GM12878 (cell line): Measurements from ENCODE around the gene HIRIP3. TPM values are rescaled to one million over a fixed set of nuclear protein-coding genes. Genes with fewer than 3 reads are reported as not detected.

Experiments
- ATAC-seq: fragments of 200-7000 bp; cut with Tn5 transposase; 3 replicates; pipeline ENCODE4 v1.9.1; 2020; ENCODE audit warnings: mild to moderate bottlenecking, moderate library complexity
- BruUV-seq: library from RNA; stranded (reverse); fragments of 400-500 nt; replicated peaks from 2 replicates; lab custom pipeline; 2021; lab: Mats Ljungman, UMichigan
- CTCF ChIA-PET: fragments of 300-600 bp; sonication (Branson Sonifier 250); formaldehyde crosslinking; extraction: SDS; loops from one replicate; lab custom pipeline; 2021; ENCODE audit warnings: inconsistent platforms; lab: Yijun Ruan, JAX
- POLR2A ChIA-PET: fragments of 350-600 bp; formaldehyde crosslinking; extraction: SDS; loops from one replicate; lab custom pipeline; 2021; ENCODE audit warnings: inconsistent platforms; lab: Charles Lee
- RAD21 ChIA-PET: fragments of 300-600 bp; sonication (Branson Sonifier 250); formaldehyde crosslinking; loops from one replicate; lab custom pipeline; 2023; ENCODE audit warnings: antibody characterized with exemption; ENCODE audit not compliant: unreplicated experiment; lab: Charles Lee
- SMC1A ChIA-PET: fragments of 300-600 bp; sonication (Branson Sonifier 250); formaldehyde crosslinking; loops from one replicate; lab custom pipeline; 2023; ENCODE audit not compliant: unreplicated experiment, uncharacterized antibody; lab: Charles Lee
- DNase-seq: peaks from one replicate; pipeline ENCODE4 v3.0.0-alpha.2; 2011; ENCODE audit warnings: low read depth, low spot score
- FAIRE-seq: peaks from 3 replicates; lab custom pipeline; 2011; peaks lifted over from hg19 to GRCh38; lab: Jason Lieb, UNC
- H2AFZ ChIP-seq: 2 replicates; pipeline ENCODE4 v1.6.0; 2011; ENCODE audit warnings: low read depth, low read length, control low read depth; ENCODE audit not compliant: control insufficient read depth
- H3K27ac ChIP-seq: 2 replicates; pipeline ENCODE4 v1.5.1; 2011; ENCODE audit warnings: control low read depth; ENCODE audit not compliant: control insufficient read depth, insufficient read depth
- H3K27me3 ChIP-seq, 2 experiments: replicated peaks in 1 of 2; 2 replicates each; pipeline versions ENCODE4 v1.6.0 to v1.6.1; 2011; ENCODE audit warnings: low read length in 1 of 2; ENCODE audit not compliant: control insufficient read depth in 2 of 2, insufficient read depth in 2 of 2
- H3K36me3 ChIP-seq, 2 experiments: 2 replicates each; pipeline ENCODE4 v1.5.1; 2011; ENCODE audit warnings: low read length in 1 of 2; ENCODE audit not compliant: control insufficient read depth in 2 of 2, insufficient read depth in 2 of 2
- H3K4me1 ChIP-seq: 2 replicates; pipeline ENCODE4 v1.6.1; 2011; ENCODE audit warnings: mild to moderate bottlenecking, low read length, moderate library complexity, mixed read lengths; ENCODE audit not compliant: control insufficient read depth, insufficient read depth
- H3K4me2 ChIP-seq: 2 replicates; pipeline ENCODE4 v1.6.0; 2011; ENCODE audit warnings: control low read depth; ENCODE audit not compliant: control insufficient read depth, insufficient read depth
- H3K4me3 ChIP-seq: fragments of 200-600 bp; sonication (generic); 2 replicates; pipeline ENCODE4 v1.5.1; 2016
- H3K79me2 ChIP-seq: 2 replicates; pipeline ENCODE4 v1.6.0; 2011; ENCODE audit warnings: low read length; ENCODE audit not compliant: control insufficient read depth, insufficient read depth
- H3K9ac ChIP-seq: 2 replicates; pipeline ENCODE4 v1.8.0; 2011; ENCODE audit warnings: low read length, control low read depth, mixed read lengths; ENCODE audit not compliant: control insufficient read depth, insufficient read depth
- H3K9me3 ChIP-seq: replicated peaks from 3 replicates; pipeline ENCODE4 v1.5.1; 2011; ENCODE audit warnings: mild to moderate bottlenecking, low read length; ENCODE audit not compliant: control insufficient read depth, insufficient read depth
- H4K20me1 ChIP-seq: 2 replicates; pipeline ENCODE4 v1.6.0; 2011; ENCODE audit not compliant: control insufficient read depth, insufficient read depth
- ATF7 ChIP-seq: fragments of 450-650 bp; IDR thresholded peaks from 2 replicates; pipeline ENCODE4 v1.6.1; 2016; ENCODE audit warnings: low read depth, mild to moderate bottlenecking
- E2F8 ChIP-seq: fragments of 450-650 bp; IDR thresholded peaks from 2 replicates; pipeline ENCODE4 v1.6.1; 2018; ENCODE audit warnings: mild to moderate bottlenecking, low read depth, moderate library complexity; ENCODE audit not compliant: partially characterized antibody
- HCFC1 ChIP-seq: fragments of 150-350 bp; IDR thresholded peaks from 2 replicates; pipeline ENCODE4 v1.6.1; 2014; ENCODE audit warnings: low read length
- HSF1 ChIP-seq: fragments of 150-350 bp; IDR thresholded peaks from 2 replicates; pipeline ENCODE4 v1.6.1; 2014; ENCODE audit warnings: mild to moderate bottlenecking, low read depth, low read length
- MEF2A ChIP-seq: IDR thresholded peaks from 2 replicates; pipeline ENCODE4 v1.6.1; 2011; ENCODE audit warnings: low read depth, mild to moderate bottlenecking, low read length, moderate library complexity; ENCODE audit not compliant: insufficient read depth
- MEF2B ChIP-seq: fragments of 450-650 bp; IDR thresholded peaks from 2 replicates; pipeline ENCODE4 v1.6.1; 2018; ENCODE audit warnings: mild to moderate bottlenecking, moderate library complexity; ENCODE audit not compliant: partially characterized antibody, poor library complexity, severe bottlenecking
- MTA3 ChIP-seq: IDR thresholded peaks from 2 replicates; pipeline ENCODE4 v1.6.1; 2012; ENCODE audit warnings: low read length, inconsistent platforms, borderline replicate concordance
- MYC ChIP-seq: IDR thresholded peaks from 2 replicates; pipeline ENCODE4 v1.6.1; 2011; ENCODE audit warnings: mild to moderate bottlenecking, low read length, moderate library complexity, inconsistent platforms; ENCODE audit not compliant: insufficient read depth, insufficient replicate concordance, insufficient read length, severe bottlenecking
- PKNOX1 ChIP-seq: fragments of 450-650 bp; IDR thresholded peaks from 2 replicates; pipeline ENCODE4 v1.6.1; 2016; ENCODE audit warnings: mild to moderate bottlenecking
- POLR2AphosphoS2 ChIP-seq: IDR thresholded peaks from 2 replicates; pipeline ENCODE4 v1.6.1; 2011; ENCODE audit warnings: low read depth, mild to moderate bottlenecking, low read length, improper control_type of control experiment, moderate library complexity
- POU2F2 ChIP-seq: IDR thresholded peaks from 3 replicates; pipeline ENCODE4 v1.6.1; 2011; ENCODE audit warnings: low read depth, mild to moderate bottlenecking, low read length, borderline replicate concordance
- SMAD5 ChIP-seq: IDR thresholded peaks from 2 replicates; pipeline ENCODE4 v1.6.1; 2016; ENCODE audit warnings: antibody characterized with exemption, low read depth
- SUZ12 ChIP-seq: fragments of 200-600 bp; sonication (generic); IDR thresholded peaks from one replicate; pipeline ENCODE4 v1.6.1; 2018; ENCODE audit warnings: antibody characterized with exemption, mild to moderate bottlenecking; ENCODE audit not compliant: unreplicated experiment
- TCF7 ChIP-seq: IDR thresholded peaks from 2 replicates; pipeline ENCODE4 v1.6.1; 2014; ENCODE audit warnings: antibody characterized with exemption, borderline replicate concordance
- ZNF207 ChIP-seq: fragments of 450-650 bp; IDR thresholded peaks from 2 replicates; pipeline ENCODE4 v1.6.1; 2014; ENCODE audit warnings: antibody characterized with exemption, mild to moderate bottlenecking, borderline replicate concordance
- WGBS: methylation state at CpG from one replicate; pipeline ENCODE4 v1.1.6; 2016; ENCODE audit warnings: low lambda C conversion rate; ENCODE audit not compliant: insufficient replicate concordance, insufficient coverage; ENCODE audit errors: missing lambda C conversion rate; 5-methylcytosine and 5-hydroxymethylcytosine counted together
- in situ Hi-C: fragments of 300-500 bp; cut with MboI; formaldehyde crosslinking; loops from 9 replicates; pipeline ENCODE4 v1.14.3; 2018; ENCODE audit warnings: mixed read lengths
- intact Hi-C: fragments of 100-400 bp; cut with micrococcal nuclease; formaldehyde crosslinking; loops from one replicate; pipeline ENCODE4 v1.14.2; 2022; ENCODE audit not compliant: unreplicated experiment
- polyA plus RNA-seq, 11 experiments: library from polyadenylated mRNA; depleted of rRNA in 4 of 11; unstranded in 6 of 11; stranded (reverse) in 5 of 11; fragments of >200 nt; fragmentation: Nextera tagmentation in 4 of 11; fragmentation: Illumina TruSeq in 1 of 11; extraction: Ambion mirVana in 4 of 11; extraction: Trizol in 1 of 11; gene quantifications; 1 replicate in 1 of 11; 2 replicates in 10 of 11; pipeline versions ENCODE4 v1.2.1 to v1.2.3, GENCODE V29; 2011 to 2016; ENCODE audit warnings: inconsistent platforms in 2 of 11, missing spikeins in 2 of 11, low read depth in 1 of 11
- total RNA-seq, 4 experiments: library from RNA; depleted of rRNA in 3 of 4; stranded (reverse); fragments of >200 nt in 3 of 4; fragmentation: Illumina TruSeq in 1 of 4; extraction: Trizol in 1 of 4; gene quantifications; 2 replicates each; pipeline versions ENCODE4 v1.2.1 to v1.2.3, GENCODE V29; 2013 to 2021
- TF ChIP-seq, protein P1 (sequence below): fragments of 450-650 bp; IDR thresholded peaks from 2 replicates; pipeline ENCODE4 v1.6.1; 2017; ENCODE audit warnings: mild to moderate bottlenecking, low read depth, inconsistent platforms; ENCODE audit not compliant: poor library complexity, severe bottlenecking

HIRIP3 gene
- total and polyA plus RNA-seq, 10 of the 15 experiments (the other 5 are each of a cell fraction or from before 2014, with no cell fraction given) = 4.1 to 43.5 (median 23.9) TPM

- in situ Hi-C loops = no loop called here
- H3K79me2 ChIP-seq = no peaks in the 10 kb centered on the region
- H3K9me3 ChIP-seq = no peaks in the 10 kb centered on the region
- ChIA-PET POLR2A (no interaction called here), CTCF (no interaction called here), RAD21 (no interaction called here), SMC1A (no interaction called here)
- DNase-seq (no peak), ATAC-seq (no peak), FAIRE-seq (no peak)
- H3K27me3 ChIP-seq = no peaks in the 10 kb centered on the region
- no peak overlapping the region for H2AFZ ChIP-seq
- intact Hi-C loops = no loop called here
- H3K4me1 ChIP-seq = no peaks in the 10 kb centered on the region
- no peak overlapping the region for H3K4me3 ChIP-seq
- no peak overlapping the region for H3K9ac ChIP-seq
- H3K36me3 ChIP-seq = peaks cover 24 to 40% of the 10 kb centered on the region in 2 experiments
- no peak overlapping the region for H3K27ac ChIP-seq
- H3K4me2 ChIP-seq = no peak overlapping the region
- 88% methylated on average over 6 of the region's 6 CpGs for WGBS
- no peaks in the 10 kb centered on the region for H4K20me1 ChIP-seq
- TF ChIP-seq MYC (no peak), TCF7 (no peak), MTA3 (no peak), HCFC1 (no peak), ZNF207 (no peak), MEF2B (no peak), HSF1 (no peak), POU2F2 (no peak), POLR2AphosphoS2 (no peak), MEF2A (no peak), E2F8 (no peak), SUZ12 (no peak), PKNOX1 (no peak), SMAD5 (no peak), ATF7 (no peak)
- TF ChIP-seq, protein P1, sequence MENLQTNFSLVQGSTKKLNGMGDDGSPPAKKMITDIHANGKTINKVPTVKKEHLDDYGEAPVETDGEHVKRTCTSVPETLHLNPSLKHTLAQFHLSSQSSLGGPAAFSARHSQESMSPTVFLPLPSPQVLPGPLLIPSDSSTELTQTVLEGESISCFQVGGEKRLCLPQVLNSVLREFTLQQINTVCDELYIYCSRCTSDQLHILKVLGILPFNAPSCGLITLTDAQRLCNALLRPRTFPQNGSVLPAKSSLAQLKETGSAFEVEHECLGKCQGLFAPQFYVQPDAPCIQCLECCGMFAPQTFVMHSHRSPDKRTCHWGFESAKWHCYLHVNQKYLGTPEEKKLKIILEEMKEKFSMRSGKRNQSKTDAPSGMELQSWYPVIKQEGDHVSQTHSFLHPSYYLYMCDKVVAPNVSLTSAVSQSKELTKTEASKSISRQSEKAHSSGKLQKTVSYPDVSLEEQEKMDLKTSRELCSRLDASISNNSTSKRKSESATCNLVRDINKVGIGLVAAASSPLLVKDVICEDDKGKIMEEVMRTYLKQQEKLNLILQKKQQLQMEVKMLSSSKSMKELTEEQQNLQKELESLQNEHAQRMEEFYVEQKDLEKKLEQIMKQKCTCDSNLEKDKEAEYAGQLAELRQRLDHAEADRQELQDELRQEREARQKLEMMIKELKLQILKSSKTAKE = no peak
- BruUV-seq = no TSS peak
Measured at GRCh38 chr16:29984137-29984763, 11.2 kb downstream of the HIRIP3 start.
